Mesenchymal stem cell (in vitro differentiated cells and primary cell): ENCODE data around the gene WDR70.
"Not testable (repeated sequence)": the region's sequence is repeated elsewhere in the genome, so short reads cannot be mapped to it uniquely, and the experiment has no call there.

ENCODE experiments used
- DNase-seq: peaks from one replicate; pipeline ENCODE4 v3.0.0-alpha.2; 2013
- H2AFZ ChIP-seq: one replicate; pipeline ENCODE4 v1.6.1; 2013; ENCODE audit warnings: low read depth, mild to moderate bottlenecking, control low read depth, inconsistent platforms, low read length, moderate library complexity
- H2AK5ac ChIP-seq: 2 replicates; pipeline ENCODE4 v1.6.1; 2013; ENCODE audit warnings: low read length, moderate library complexity, mild to moderate bottlenecking, inconsistent platforms; ENCODE audit not compliant: severe bottlenecking
- H2BK120ac ChIP-seq: one replicate; pipeline ENCODE4 v1.6.1; 2013; ENCODE audit warnings: low read depth, mild to moderate bottlenecking, inconsistent platforms, low read length, moderate library complexity
- H2BK12ac ChIP-seq, 2 experiments: one replicate each; pipeline ENCODE4 v1.6.1; 2013; ENCODE audit warnings: inconsistent platforms in 2 of 2, low read length in 2 of 2, mild to moderate bottlenecking in 2 of 2, moderate library complexity in 2 of 2, control low read depth in 1 of 2
- H2BK15ac ChIP-seq: one replicate; pipeline ENCODE4 v1.6.1; 2013; ENCODE audit warnings: mild to moderate bottlenecking, low read depth, inconsistent platforms; ENCODE audit not compliant: poor library complexity, severe bottlenecking
- H2BK5ac ChIP-seq: 2 replicates; pipeline ENCODE4 v1.6.1; 2013; ENCODE audit warnings: low read depth, mild to moderate bottlenecking, low read length, control low read depth, inconsistent platforms; ENCODE audit not compliant: poor library complexity, severe bottlenecking
- H3K14ac ChIP-seq, 2 experiments: one replicate each; pipeline ENCODE4 v1.6.1; 2013; ENCODE audit warnings: inconsistent platforms in 2 of 2, low read length in 2 of 2, control low read depth in 1 of 2, mild to moderate bottlenecking in 1 of 2, moderate library complexity in 1 of 2
- H3K18ac ChIP-seq, 2 experiments: one replicate each; pipeline ENCODE4 v1.6.1; 2013; ENCODE audit warnings: inconsistent platforms in 2 of 2, low read length in 2 of 2, control low read depth in 1 of 2, low read depth in 1 of 2, mild to moderate bottlenecking in 1 of 2
- H3K23ac ChIP-seq, 2 experiments: one replicate each; pipeline ENCODE4 v1.6.1; 2013; ENCODE audit warnings: inconsistent platforms in 2 of 2, low read length in 2 of 2, mild to moderate bottlenecking in 2 of 2, moderate library complexity in 2 of 2, control low read depth in 1 of 2
- H3K27ac ChIP-seq: 2 replicates; pipeline ENCODE4 v1.5.1; 2013; ENCODE audit warnings: mild to moderate bottlenecking, moderate library complexity, low read length, control low read depth, inconsistent platforms; ENCODE audit not compliant: poor library complexity, severe bottlenecking
- H3K27me3 ChIP-seq, 2 experiments: 2 replicates each; pipeline versions ENCODE4 v1.6.1 to v1.7.0; 2013; ENCODE audit warnings: low read length in 2 of 2, mild to moderate bottlenecking in 2 of 2, moderate library complexity in 2 of 2, control low read depth in 1 of 2, inconsistent platforms in 1 of 2; ENCODE audit not compliant: control insufficient read depth in 1 of 2, insufficient read depth in 1 of 2
- H3K36me3 ChIP-seq, 2 experiments: 2 replicates each; pipeline versions ENCODE4 v1.6.1 to v1.7.0; 2013; ENCODE audit warnings: low read length in 2 of 2, control low read depth in 1 of 2, inconsistent platforms in 1 of 2, low read depth in 1 of 2, mild to moderate bottlenecking in 1 of 2; ENCODE audit not compliant: insufficient read depth in 2 of 2, control insufficient read depth in 1 of 2
- H3K4ac ChIP-seq, 2 experiments: one replicate each; pipeline ENCODE4 v1.6.1; 2013; ENCODE audit warnings: inconsistent platforms in 2 of 2, low read length in 2 of 2, mild to moderate bottlenecking in 2 of 2, moderate library complexity in 2 of 2, control low read depth in 1 of 2, low read depth in 1 of 2
- H3K4me1 ChIP-seq: 2 replicates; pipeline ENCODE4 v1.6.1; 2013; ENCODE audit warnings: low read depth, low read length, control low read depth; ENCODE audit not compliant: control insufficient read depth, insufficient read depth
- H3K4me2 ChIP-seq: 2 replicates; pipeline ENCODE4 v1.6.1; 2013; ENCODE audit warnings: low read length, mild to moderate bottlenecking, inconsistent platforms; ENCODE audit not compliant: poor library complexity, severe bottlenecking
- H3K4me3 ChIP-seq, 2 experiments: 2 replicates each; pipeline versions ENCODE4 v1.5.1 to v1.7.0; 2013; ENCODE audit warnings: low read length in 2 of 2, mild to moderate bottlenecking in 2 of 2, control low read depth in 1 of 2, low read depth in 1 of 2; ENCODE audit not compliant: insufficient read depth in 1 of 2
- H3K79me1 ChIP-seq: replicated peaks from 2 replicates; pipeline ENCODE4 v1.6.1; 2013; ENCODE audit warnings: mild to moderate bottlenecking, control low read depth, low read length, inconsistent platforms; ENCODE audit not compliant: poor library complexity, severe bottlenecking
- H3K9ac ChIP-seq: 2 replicates; pipeline ENCODE4 v1.7.0; 2013; ENCODE audit warnings: mild to moderate bottlenecking, low read length, moderate library complexity
- H3K9me3 ChIP-seq: 2 replicates; pipeline ENCODE4 v1.7.0; 2013; ENCODE audit warnings: mild to moderate bottlenecking, low read length; ENCODE audit not compliant: control insufficient read depth
- H4K8ac ChIP-seq: one replicate; pipeline ENCODE4 v1.6.1; 2013; ENCODE audit warnings: inconsistent platforms, mild to moderate bottlenecking, low read length, moderate library complexity
- H4K91ac ChIP-seq: one replicate; pipeline ENCODE4 v1.6.1; 2013; ENCODE audit warnings: mild to moderate bottlenecking, low read length, inconsistent platforms
- WGBS: methylation state at CpG from one replicate; pipeline ENCODE4 v1.1.7; 2013; ENCODE audit warnings: mixed read lengths; 5-methylcytosine and 5-hydroxymethylcytosine counted together

WDR70 gene

GRCh38 chr5:37619353-37619752, 240.2 kb downstream of the WDR70 start:
- no peak overlapping the region for H3K27ac ChIP-seq
- H2BK15ac ChIP-seq: no peak overlapping the region
- H3K36me3 ChIP-seq: peaks cover 0 to 7% of the 10 kb centered on the region in 2 experiments
- no peak overlapping the region for H2BK120ac ChIP-seq
- no peaks in the 10 kb centered on the region for H3K4me1 ChIP-seq
- no peak overlapping the region for H3K23ac ChIP-seq
- H3K14ac ChIP-seq: no peak overlapping the region
- no peak overlapping the region for H2BK12ac ChIP-seq
- no peak overlapping the region for H2BK5ac ChIP-seq
- DNase-seq: peak; percentile 92
- peaks cover 3% of the 10 kb centered on the region for H3K79me1 ChIP-seq
- H3K4me2 ChIP-seq: no peak overlapping the region
- H3K18ac ChIP-seq: no peak overlapping the region
- H3K27me3 ChIP-seq: no peaks in the 10 kb centered on the region
- no peak overlapping the region for H4K91ac ChIP-seq
- no peaks in the 10 kb centered on the region for H3K9me3 ChIP-seq
- no peak overlapping the region for H4K8ac ChIP-seq
- H3K4me3 ChIP-seq: no peak overlapping the region
- H2AK5ac ChIP-seq: no peak overlapping the region
- no peak overlapping the region for H3K9ac ChIP-seq
- H2AFZ ChIP-seq: no peak overlapping the region
- H3K4ac ChIP-seq: no peak overlapping the region

- H3K18ac ChIP-seq, H2BK15ac ChIP-seq, H2AFZ ChIP-seq, DNase-seq, H2BK120ac ChIP-seq, H3K27me3 ChIP-seq, H3K4me1 ChIP-seq, H3K9ac ChIP-seq, H4K91ac ChIP-seq, H3K36me3 ChIP-seq, H2BK12ac ChIP-seq, H2AK5ac ChIP-seq, H4K8ac ChIP-seq, H3K9me3 ChIP-seq, H3K79me1 ChIP-seq, H3K23ac ChIP-seq, H3K4me3 ChIP-seq, H3K14ac ChIP-seq, H3K27ac ChIP-seq, H3K4me2 ChIP-seq, H2BK5ac ChIP-seq, H3K4ac ChIP-seq: not testable (repeated sequence)
- WGBS: no CpG with 5 or more reads among the region's 2 CpGs
These were observed 243.2 kb downstream of the WDR70 start for GRCh38 chr5:37622354-37622753.

GRCh38 chr5:37626266-37626665, 247.1 kb downstream of the WDR70 start:
- Histone ChIP-seq H4K91ac (no peak overlapping the region), H3K4me2 (no peak overlapping the region), H3K4ac (no peak overlapping the region), H3K23ac (no peak overlapping the region), H2AK5ac (no peak overlapping the region), H2AFZ (no peak overlapping the region), H3K4me3 (no peak overlapping the region), H4K8ac (no peak overlapping the region), H2BK12ac (no peak overlapping the region), H3K14ac (no peak overlapping the region), H3K4me1 (no peaks in the 10 kb centered on the region), H2BK5ac (no peak overlapping the region), H3K9ac (no peak overlapping the region), H2BK120ac (no peak overlapping the region), H3K9me3 (peaks cover 33% of the 10 kb centered on the region), H3K27ac (no peak overlapping the region), H3K79me1 (peaks cover 16% of the 10 kb centered on the region), H3K36me3 (peaks cover 5 to 13% of the 10 kb centered on the region in 2 experiments), H3K27me3 (no peaks in the 10 kb centered on the region), H3K18ac (no peak overlapping the region), H2BK15ac (no peak overlapping the region)
- peak; percentile 35 for DNase-seq
- 83% methylated on average over 2 of the region's 3 CpGs for WGBS

- Histone ChIP-seq H3K14ac (no peak overlapping the region), H3K9ac (no peak overlapping the region), H3K27ac (no peak overlapping the region), H3K4ac (no peak overlapping the region), H3K4me2 (no peak overlapping the region), H4K91ac (no peak overlapping the region), H3K18ac (no peak overlapping the region), H2BK12ac (no peak overlapping the region), H2AK5ac (no peak overlapping the region), H4K8ac (no peak overlapping the region), H2AFZ (no peak overlapping the region), H3K9me3 (peaks cover 33% of the 10 kb centered on the region), H3K23ac (no peak overlapping the region), H2BK120ac (no peak overlapping the region), H2BK15ac (no peak overlapping the region), H2BK5ac (no peak overlapping the region), H3K4me1 (no peaks in the 10 kb centered on the region), H3K4me3 (no peak overlapping the region), H3K27me3 (no peaks in the 10 kb centered on the region), H3K79me1 (peaks cover 19% of the 10 kb centered on the region), H3K36me3 (peaks cover 5 to 15% of the 10 kb centered on the region in 2 experiments)
- DNase-seq: no peak
These were observed 249.8 kb downstream of the WDR70 start for GRCh38 chr5:37628876-37629275.
